Limb (tissue), 2 donors: ENCODE measurements around the gene SERINC5.
"Not testable (repeated sequence)": the region's sequence is repeated elsewhere in the genome, so short reads cannot be mapped to it uniquely, and the experiment has no call there.

Experiments
- DNase-seq, 2 donors: peaks; one replicate each; pipeline ENCODE4 v3.0.0-alpha.2; 2016; ENCODE audit errors: extremely low spot score in 2 of 2

SERINC5 gene

DNA sequence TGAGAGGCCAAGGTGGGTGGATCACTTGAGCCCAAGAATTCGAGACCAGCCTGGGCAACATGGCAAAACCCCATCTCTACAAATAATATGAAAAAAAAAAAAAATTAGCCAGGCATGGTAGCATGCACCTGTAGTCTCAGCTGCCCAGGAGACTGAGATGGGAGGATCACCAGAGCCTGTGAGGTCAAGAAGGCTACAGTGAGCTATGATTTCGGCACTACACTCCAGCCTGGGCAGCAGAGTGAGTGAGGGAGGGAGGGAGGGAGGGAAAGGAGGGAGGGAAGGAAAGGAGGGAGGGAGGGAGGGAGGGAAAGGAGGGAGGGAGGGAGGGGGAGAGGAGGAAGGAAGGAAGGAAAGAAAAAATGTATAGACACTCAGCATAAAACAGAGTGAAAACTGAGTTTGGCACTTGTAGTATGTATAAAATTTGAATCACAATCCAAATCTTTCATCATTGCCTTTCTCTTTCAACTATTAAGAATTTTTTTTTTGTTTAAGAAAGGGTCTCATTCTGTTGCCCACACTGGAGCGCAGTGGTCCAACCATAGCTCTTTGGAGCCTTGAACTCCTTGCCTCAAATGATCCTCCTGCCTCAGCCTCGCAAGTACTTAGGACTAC lies 27.8 kb downstream of the SERINC5 start:
- DNase-seq, result no peak

DNA sequence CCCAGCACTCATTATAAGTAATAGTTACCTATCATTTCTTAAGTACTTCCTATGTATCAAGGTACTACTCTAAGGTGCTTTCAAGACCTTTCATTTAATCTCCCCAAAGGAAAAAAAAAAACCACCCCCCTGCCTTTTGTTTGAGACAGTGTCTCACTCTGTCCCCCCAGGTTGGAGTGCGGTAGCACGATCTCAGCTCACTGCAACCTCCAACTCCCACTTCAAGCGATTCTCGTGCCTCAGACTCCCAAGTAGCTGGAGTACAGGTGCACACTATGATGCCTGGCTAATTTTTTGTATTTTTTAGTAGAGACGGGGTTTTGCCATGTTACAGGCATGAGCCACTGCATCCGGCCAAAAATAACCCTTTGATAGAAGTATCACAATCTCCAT lies 29.9 kb downstream of the SERINC5 start:
- no peak for DNase-seq

DNA sequence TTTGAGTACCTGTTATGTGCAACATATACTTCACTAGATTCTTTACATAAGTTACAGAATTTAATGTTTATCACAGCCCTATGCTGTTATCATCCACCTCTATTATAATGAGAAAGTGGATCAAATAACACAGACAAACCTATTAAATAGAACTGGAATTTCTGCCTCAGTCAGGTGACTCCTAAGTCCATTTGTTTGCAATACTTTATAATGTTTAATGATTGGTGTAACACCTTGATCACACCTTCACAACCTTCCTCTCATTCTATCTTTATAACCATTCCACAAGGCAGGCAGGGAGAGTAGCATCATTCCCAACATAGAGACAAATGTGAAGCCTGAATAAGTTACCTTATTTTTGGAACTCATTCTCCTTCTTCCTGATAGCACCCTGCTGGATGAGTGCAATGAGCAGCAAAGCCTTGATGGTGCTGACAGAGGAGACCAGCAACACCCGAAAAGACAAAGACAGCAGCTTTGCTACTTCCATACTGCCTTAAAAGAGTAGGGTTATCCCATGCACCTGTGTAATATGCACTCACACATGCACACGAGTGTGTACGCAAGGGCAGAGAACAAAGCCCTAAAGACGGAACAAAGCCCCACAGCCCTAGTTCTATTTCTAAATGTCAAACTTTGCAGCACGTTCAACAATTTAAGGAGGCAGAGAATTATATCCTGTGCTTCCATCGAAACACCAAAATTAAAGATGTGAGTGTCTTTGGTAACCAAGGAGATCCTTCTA lies 30.5 kb downstream of the SERINC5 start:
- no peak for DNase-seq

DNA sequence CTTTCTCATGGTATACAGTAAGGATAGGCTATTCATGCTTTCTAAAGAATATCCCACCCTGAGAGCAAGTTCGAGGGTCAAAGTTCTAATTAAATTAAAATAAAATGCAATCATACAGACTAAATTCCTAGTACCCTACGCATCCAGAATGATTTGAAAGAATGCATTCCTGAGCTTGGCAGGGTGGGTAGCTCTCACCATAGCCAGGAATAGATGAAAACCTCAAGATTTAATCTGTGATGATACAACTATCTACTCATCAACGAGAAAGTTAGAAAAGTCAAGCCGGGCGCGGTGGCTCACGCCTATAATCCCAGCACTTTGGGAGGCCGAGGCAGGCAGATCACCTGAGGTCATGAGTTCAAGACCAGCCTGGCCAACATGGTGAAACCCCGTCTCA lies 32.3 kb downstream of the SERINC5 start:
- no peak for DNase-seq

DNA sequence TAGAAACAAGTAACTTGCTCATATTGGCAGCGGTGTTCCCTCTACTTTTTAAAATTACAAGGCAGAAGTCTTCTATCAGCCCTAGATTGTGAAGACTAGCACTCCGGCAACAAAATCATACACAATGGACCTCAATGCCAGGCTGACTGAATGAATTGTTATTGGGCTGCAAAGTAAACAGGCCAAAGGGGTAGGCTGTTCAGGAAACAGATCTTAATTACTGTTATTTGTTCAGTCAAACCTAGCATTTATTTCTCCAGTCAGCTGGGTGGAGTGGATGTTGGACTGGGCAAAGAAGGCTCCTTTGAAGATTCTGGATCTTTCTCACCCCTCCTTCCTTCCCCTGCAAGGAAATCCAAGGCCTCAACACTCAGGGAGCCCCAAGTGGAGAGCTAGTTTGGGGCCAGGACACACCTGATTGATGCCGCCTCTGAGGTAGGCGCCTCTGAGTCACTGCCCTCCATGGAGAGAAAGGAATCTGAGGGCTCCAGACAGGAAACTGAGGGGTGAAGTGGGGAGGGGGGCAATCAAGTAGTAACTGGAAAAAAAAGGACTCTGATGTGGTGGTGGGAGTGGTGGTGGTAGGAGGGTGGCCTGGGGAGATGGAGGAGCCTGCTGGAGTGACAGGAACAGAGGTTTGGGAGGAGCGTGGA lies 35.5 kb downstream of the SERINC5 start:
- DNase-seq, result no peak

DNA sequence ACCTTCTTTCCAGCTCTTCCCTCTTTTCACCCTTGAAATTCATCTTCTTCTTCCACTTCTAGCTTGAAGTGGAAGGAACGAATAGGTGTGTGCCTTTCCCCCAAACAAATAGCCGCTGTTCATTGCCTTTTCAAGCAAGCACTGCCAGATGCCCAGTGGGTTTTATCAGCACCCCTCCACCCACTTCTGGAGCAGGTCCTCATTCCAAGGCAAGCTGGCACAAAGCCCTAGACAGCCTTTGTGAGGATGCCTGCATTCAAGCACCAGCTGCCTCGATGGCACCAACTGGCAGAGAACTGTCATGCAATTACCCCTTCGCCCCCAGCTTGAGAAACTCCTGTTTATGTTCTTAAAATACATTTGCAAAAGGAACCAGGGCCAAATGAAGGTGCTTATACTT lies 36.5 kb downstream of the SERINC5 start:
- DNase-seq, result no peak

DNA sequence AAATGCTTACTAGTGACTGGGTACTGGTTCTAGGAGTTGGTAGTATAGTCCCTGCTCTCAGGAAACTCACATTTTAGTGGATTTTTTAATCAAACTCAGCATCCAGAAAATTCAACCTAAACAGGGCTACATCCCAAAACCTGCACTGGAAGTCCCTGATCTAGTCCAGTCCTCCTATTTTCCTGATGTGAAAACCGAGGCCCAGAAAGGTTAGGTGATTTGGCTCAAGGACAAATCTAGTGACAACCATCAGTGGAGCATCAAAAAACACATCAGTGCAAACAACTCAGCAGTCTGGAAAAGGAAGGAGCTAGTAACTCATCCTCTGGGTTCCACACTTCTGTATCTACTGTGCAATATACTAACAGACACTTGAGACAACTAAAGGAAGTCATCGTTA lies 38.2 kb downstream of the SERINC5 start:
- DNase-seq, result no peak

DNA sequence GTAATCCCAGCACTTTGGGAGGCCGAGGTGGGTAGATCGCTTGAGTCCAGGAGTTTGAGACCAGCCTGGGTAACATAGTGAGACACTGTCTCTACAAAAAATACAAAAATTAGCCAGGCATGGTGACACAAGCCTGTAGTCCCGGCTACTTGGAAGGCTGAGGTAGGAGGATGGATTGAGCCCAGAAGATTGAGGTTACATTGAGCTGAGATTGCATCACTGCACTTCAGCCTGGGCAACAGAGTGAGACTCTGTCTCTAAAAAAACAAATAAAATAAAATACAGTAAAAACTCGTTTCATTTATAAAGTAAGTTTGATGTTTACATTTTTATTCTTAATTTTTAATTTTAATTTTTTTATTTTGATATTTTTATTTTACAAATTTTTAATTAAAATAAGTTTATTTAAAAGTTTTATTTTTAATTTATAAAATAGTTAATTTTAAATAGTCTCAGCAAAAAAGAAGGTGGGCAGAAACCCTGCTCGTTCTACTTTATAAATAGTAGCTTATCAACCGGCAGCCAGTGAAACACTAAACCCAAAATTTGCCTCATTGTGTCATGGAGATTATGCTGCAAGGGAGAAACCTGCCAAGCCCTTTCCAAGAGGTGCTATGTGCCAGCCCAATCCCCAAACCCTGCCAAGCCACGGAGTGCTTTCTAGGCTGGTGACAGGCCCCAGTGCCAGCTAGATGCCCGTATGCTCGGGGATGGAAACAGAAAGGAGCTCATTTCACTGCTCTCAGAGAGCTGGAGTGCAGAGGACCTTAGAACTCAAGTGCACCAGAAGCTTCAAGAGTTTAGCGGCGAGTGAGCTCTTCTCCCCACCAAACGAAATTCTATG lies 38.9 kb downstream of the SERINC5 start:
- DNase-seq, result no peak

DNA sequence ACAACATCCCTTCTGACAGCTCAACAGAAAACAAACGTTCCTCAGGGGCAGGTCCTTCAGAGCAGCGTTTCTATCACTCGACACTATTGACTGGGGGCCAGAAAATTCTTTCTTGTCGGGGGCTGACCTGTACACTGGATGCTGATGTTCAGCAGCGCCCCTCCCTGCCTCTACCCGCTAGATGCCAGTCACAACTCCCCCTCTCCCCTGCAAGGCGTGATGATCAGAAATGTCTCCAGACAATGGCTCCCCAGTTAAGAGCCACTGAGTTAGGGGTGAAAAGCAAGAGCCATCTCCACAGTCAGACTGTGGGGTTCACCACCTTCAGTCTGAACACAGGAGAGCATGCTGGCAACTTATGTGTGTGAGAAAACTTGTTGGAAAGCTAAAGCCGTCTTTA lies 39.8 kb downstream of the SERINC5 start:
- no peak for DNase-seq

DNA sequence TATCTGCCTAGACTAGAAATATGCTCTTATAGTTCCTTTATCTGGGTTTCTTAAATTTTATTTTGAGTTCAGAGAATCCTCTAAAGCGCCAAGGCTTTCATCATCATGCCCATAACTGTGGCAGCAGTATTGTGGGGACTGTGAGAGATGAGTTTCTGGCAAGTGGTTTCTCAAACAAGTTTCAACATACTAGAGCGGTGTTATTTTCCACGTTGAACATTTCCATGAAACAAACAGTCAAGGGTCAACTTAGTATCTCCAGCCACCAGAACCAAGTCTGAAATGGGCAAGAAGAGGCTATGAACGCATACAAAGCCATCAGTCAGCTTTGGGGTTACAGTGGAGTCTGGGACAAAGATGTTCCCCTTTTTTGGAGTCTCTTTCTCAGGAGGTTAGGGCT lies 40.3 kb downstream of the SERINC5 start:
- no peak for DNase-seq

DNA sequence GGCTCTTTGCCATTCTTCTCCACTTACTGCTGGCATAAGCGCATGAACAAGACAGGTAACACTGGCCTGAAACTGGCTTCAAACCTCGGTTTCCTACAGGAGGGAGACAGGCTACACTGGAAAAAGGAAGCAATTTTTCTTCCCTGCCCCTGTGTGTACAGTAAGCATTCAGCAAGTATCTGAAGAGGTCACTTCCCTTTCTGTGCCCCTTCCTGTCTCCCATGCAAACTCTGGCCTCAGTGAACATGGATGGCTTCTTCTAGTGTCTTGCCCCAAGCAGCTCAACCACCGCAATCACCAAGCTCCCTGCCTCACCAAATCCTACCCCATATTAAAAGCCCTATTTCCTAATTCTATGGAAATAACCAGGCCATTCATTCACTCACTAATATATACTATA lies 42.4 kb downstream of the SERINC5 start:
- DNase-seq, result no peak

DNA sequence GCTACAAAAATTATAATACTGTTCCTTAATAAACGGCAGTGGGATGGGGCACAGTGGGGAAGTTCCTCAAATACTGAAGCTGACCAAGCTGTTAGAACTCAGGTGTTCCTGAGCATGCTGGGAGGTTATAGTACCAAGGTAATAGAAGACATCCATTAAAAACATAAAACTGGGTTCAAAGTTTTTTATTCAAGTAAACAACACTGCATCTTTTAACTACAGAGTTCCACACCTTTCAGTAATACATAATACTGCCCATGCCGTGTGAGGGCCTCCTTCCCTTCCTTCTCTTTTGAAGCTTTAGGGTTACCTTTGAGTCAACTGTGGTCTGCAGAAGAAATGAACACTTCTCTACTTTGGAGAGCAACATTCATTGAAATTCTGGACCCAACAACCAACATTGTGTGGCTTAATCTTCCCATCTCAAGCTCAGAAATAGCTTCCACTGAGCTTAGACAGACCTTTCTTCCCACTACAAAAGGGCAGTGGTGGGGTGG lies 43.6 kb downstream of the SERINC5 start:
- DNase-seq, result no peak

DNA sequence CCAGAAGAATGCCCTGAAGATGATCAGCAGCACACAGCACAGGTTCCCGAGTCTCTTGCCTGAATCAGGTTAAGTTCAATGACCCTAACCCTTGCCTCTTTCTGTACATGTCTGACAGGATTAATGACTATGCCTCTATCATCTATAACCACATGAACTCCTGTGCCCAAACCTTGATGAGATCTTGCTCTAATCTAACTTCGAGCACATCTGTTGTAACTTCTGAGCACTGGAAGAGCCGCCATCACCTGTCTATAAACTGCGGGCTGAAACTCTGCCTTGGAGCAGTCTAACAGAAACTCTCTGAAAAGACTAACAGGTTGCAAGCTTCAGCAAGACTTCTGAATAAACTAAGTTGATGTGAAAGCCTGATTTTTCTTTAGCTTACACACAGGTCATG lies 44.5 kb downstream of the SERINC5 start:
- DNase-seq, result no peak

DNA sequence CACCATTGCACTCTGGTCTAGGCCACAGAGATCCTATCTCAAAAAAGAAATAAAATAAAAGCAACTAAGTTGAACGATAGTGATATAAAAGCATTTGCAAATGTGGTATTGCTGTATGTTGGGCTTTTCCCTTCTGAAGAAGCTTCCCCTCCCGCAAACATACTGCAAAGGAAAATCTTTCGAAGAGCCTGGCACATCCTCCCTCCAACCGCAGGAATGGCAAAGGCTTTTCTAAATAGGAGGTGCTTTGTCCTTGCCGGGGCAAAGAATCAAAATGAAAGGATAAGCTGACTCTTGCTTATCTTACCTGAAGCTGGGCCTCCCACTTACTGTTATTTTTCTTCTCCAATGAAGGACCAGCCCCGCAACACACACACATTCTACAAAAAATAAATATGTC lies 45.8 kb downstream of the SERINC5 start:
- no peak for DNase-seq

DNA sequence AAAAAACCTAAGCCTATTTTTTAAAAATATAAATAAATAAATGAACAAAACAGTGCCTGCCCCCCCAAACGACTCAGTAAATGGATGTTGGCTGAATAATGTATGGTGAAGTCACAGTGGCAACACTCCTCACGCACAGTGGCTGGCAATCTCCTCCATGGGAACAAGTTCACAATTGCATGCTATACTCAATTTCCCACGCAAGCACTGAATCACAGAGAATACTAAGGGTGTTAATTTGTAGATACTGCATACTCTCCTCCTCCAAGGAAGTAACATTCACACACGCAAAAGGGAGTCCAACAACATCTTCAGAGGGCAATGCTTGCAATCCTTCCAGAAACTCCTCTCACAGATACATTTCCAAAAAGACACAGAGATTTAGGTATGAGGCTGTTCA lies 47.5 kb downstream of the SERINC5 start:
- DNase-seq, result no peak

DNA sequence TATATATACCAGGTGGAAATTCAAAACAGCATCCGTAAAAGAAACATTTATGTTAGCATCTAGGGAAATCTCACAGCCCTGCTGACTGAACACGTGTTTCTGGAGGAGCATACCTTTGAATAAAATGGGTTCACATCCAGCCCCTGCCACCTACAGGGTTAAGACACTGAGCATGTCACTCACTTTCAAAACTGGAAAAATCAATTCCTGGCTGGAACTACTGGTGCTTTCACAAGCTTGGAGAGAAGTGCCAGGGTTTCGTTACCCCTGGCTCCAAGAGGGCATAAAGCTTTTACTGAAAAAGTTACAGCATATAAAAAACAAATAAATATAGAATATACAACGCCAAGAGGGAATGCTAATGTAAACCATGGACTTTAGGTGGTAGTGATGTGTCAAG lies 48.0 kb downstream of the SERINC5 start:
- DNase-seq, result no peak

DNA sequence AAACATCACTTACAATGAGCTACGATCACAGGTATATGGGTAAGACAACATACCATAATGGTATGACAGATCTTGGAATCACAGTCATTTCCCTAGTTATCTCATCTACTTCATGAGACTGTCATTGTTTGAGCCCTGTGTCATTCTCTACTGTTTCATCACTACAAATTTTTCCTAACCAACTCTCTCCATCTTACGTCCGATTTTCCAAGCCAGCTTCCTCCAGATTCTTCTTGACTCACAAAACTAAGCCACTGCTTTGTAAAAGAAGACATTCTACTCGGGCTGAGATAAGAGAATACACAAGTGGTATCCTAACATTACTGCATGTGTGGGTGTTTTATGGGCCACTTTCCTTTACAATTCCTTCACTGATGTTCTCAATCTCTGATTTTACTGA lies 49.6 kb downstream of the SERINC5 start:
- no peak for DNase-seq

DNA sequence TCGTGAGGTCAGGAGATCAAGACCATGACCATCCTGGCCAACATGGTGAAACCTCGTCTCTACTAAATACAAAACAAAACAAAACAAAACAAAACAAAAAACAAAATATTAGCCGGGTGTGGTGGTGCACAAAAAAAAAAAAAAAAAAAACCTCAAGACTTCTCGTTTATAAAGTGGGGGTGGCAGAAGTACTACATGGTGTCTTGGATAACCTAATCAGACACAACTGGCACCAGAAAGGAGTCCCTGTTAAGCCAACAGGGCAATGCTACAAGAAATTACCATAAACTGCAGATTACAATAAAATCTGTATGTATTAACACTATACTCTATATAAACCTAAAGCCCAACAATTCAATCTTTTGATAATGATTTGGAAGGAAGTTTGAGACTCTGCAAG lies 50.0 kb downstream of the SERINC5 start:
- no peak for DNase-seq

DNA sequence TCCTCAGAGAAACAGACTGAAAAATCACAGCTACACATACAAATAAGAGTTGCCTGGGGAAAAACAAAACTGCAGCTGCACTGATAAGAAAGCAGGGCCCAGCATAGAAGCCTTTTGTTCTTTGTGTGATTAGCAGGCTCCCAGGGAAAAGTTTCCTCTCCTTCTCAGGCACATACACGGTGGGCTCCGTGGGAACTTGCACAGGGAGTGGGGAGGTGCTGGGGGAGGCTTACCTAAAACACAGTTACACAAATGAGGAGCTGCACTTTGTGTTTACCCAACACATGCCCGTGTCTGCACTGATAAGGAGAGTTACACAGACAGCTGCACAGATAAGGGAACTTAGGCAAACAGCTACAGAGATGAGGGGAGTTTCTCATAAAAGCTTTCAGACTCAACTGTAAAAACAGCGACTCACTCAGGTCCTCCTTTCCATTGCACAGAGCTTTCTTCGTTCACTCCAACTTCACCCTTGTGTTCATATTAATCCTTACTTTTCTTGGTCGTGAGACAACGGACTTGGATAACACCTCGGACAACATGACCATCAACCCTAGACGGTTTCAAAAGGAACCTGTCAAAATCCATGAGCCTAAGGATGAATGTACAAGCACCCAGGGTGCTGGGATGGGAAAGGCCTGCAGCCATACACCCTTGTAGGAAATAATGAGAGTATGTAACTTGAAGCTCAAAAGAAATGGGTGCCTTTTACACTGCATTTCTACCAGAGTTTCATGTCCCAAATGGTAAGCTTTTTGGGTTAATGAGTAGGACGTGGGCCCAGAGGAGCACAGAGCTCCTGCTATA lies 50.8 kb downstream of the SERINC5 start:
- no peak for DNase-seq

DNA sequence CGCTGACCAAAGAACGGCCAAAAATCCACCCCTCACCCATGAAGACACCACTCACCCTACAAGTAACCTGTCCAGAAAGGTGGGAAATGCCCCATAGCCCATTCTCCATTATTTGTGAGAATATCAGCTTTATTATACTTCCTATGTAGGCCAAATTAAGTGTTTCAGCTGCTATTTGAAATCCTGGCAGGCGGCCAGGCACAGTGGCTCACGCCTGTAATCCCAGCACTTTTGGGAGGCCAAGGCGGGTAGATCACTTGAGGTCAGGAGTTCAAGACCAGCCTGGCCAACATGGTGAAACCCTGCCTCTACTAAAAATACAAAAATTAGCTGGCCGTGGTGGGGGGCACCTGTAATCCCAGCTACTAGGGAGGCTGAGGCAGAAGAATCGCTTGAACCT lies 54.1 kb downstream of the SERINC5 start:
- not testable (repeated sequence) for DNase-seq

DNA sequence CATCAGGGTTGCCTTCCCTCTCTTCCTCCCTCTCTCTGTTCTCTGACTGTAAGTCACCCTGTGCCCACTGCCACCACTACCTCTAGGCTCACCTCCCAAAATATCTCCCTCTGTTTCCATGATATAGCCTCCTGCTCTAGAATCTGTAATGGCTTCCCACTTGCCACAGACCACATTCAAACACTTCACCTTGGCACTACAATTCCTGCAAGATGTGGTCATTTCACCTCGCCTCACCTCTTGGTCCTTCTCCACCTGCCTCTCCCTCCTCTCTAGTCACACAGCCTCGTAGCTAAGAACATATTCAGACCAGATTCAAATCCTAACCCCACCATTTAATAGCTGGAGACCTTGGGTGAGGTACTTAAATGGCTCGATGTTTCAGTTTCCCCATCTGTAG lies 56.9 kb downstream of the SERINC5 start:
- DNase-seq, result no peak
